Hepatocyte (in vitro differentiated cells): ENCODE data around the gene NXPH1. TPM values are rescaled to one million over a fixed set of nuclear protein-coding genes. Genes with fewer than 3 reads are reported as not detected.

Source experiments
- DNase-seq: peaks from one replicate; pipeline ENCODE4 v3.0.0-alpha.2; 2016; ENCODE audit warnings: low spot score
- H2AFZ ChIP-seq: fragments of 200-600 bp; sonication (generic); 2 replicates; pipeline ENCODE4 v1.6.0; 2016; ENCODE audit warnings: antibody characterized with exemption, mild to moderate bottlenecking
- H3K27ac ChIP-seq: fragments of 200-600 bp; sonication (generic); 2 replicates; pipeline ENCODE4 v1.5.1; 2016; ENCODE audit warnings: mild to moderate bottlenecking
- H3K27me3 ChIP-seq: fragments of 200-600 bp; sonication (generic); 2 replicates; pipeline ENCODE4 v1.6.1; 2016
- H3K36me3 ChIP-seq: fragments of 200-600 bp; sonication (generic); replicated peaks from 2 replicates; pipeline ENCODE4 v1.5.1; 2016; ENCODE audit warnings: low read depth; ENCODE audit not compliant: insufficient read depth
- H3K4me1 ChIP-seq: fragments of 200-600 bp; sonication (generic); 2 replicates; pipeline ENCODE4 v1.5.1; 2016; ENCODE audit warnings: mild to moderate bottlenecking, moderate library complexity; ENCODE audit not compliant: insufficient read depth
- H3K4me2 ChIP-seq: fragments of 200-600 bp; sonication (generic); 2 replicates; pipeline ENCODE4 v1.6.0; 2016
- H3K4me3 ChIP-seq: fragments of 200-600 bp; sonication (generic); 2 replicates; pipeline ENCODE4 v1.5.1; 2016; ENCODE audit warnings: mild to moderate bottlenecking
- H3K79me2 ChIP-seq: fragments of 200-600 bp; sonication (generic); 2 replicates; pipeline ENCODE4 v1.6.0; 2017; ENCODE audit warnings: mild to moderate bottlenecking
- H3K9me2 ChIP-seq: fragments of 200-600 bp; sonication (generic); replicated peaks from 2 replicates; pipeline ENCODE4 v1.6.0; 2017; ENCODE audit warnings: mild to moderate bottlenecking; ENCODE audit not compliant: insufficient read depth
- H3K9me3 ChIP-seq: fragments of 200-600 bp; sonication (generic); 2 replicates; pipeline ENCODE4 v1.5.1; 2016; ENCODE audit warnings: low read depth, mild to moderate bottlenecking
- H4K20me1 ChIP-seq: fragments of 200-600 bp; sonication (generic); 2 replicates; pipeline ENCODE4 v1.6.0; 2016; ENCODE audit warnings: mild to moderate bottlenecking; ENCODE audit not compliant: insufficient read depth, poor library complexity, severe bottlenecking
- CTCF ChIP-seq: fragments of 200-600 bp; sonication (generic); IDR thresholded peaks from 2 replicates; pipeline ENCODE4 v1.5.1; 2016; ENCODE audit warnings: antibody characterized with exemption, mild to moderate bottlenecking; ENCODE audit not compliant: poor library complexity
- EZH2 ChIP-seq: fragments of 200-600 bp; sonication (generic); IDR thresholded peaks from 2 replicates; pipeline ENCODE4 v1.6.1; 2016; ENCODE audit warnings: antibody characterized with exemption, mild to moderate bottlenecking, borderline replicate concordance
- EZH2phosphoT487 ChIP-seq: fragments of 200-600 bp; sonication (generic); IDR thresholded peaks from one replicate; pipeline ENCODE4 v1.6.1; 2018; ENCODE audit warnings: antibody characterized with exemption, mild to moderate bottlenecking, low read depth, moderate library complexity; ENCODE audit not compliant: unreplicated experiment, severe bottlenecking
- WGBS: methylation state at CpG from one replicate; pipeline ENCODE4 v1.1.6; 2016; ENCODE audit warnings: low lambda C conversion rate; ENCODE audit errors: missing lambda C conversion rate; 5-methylcytosine and 5-hydroxymethylcytosine counted together
- polyA plus RNA-seq: library from polyadenylated mRNA; unstranded; fragments of >200 nt; fragmentation: Nextera tagmentation; extraction: Ambion mirVana; gene quantifications from 2 replicates; pipeline ENCODE4 v1.2.1, GENCODE V29; 2016
- total RNA-seq: library from RNA; depleted of rRNA; stranded (reverse); fragments of >200 nt; gene quantifications from 2 replicates; pipeline ENCODE4 v1.2.3, GENCODE V29; 2014

The NXPH1 gene
- total and polyA plus RNA-seq, 2 experiments from 2014 or later, result not detected

GRCh38 chr7:8591289-8591688 is 157.9 kb downstream of the NXPH1 start:
- H3K4me3 ChIP-seq, result no peak overlapping the region

GRCh38 chr7:8592167-8592566 is 158.8 kb downstream of the NXPH1 start:
- no peak overlapping the region for H3K27ac ChIP-seq
- H3K36me3 ChIP-seq, result no peaks in the 10 kb centered on the region
- no peaks in the 10 kb centered on the region for H3K27me3 ChIP-seq
- H3K9me2 ChIP-seq, result no peaks in the 10 kb centered on the region
- no peak overlapping the region for H3K4me3 ChIP-seq
- H3K9me3 ChIP-seq, result no peaks in the 10 kb centered on the region
- H4K20me1 ChIP-seq, result no peaks in the 10 kb centered on the region
- no peak for DNase-seq
- H3K79me2 ChIP-seq, result no peaks in the 10 kb centered on the region
- no peak overlapping the region for H2AFZ ChIP-seq
- H3K4me1 ChIP-seq, result peaks cover 6% of the 10 kb centered on the region
- H3K4me2 ChIP-seq, result no peak overlapping the region
- WGBS, result 42% methylated on average over 2 of the region's 2 CpGs
- TF ChIP-seq EZH2, result no peak
- no peak for TF ChIP-seq EZH2phosphoT487
- no peak for TF ChIP-seq CTCF

More at GRCh38 chr7:8591289-8591688, 157.9 kb downstream of the NXPH1 start:
- H3K4me1 ChIP-seq, result peaks cover 6% of the 10 kb centered on the region
- H3K79me2 ChIP-seq, result no peaks in the 10 kb centered on the region
- no peaks in the 10 kb centered on the region for H3K36me3 ChIP-seq
- no peaks in the 10 kb centered on the region for H3K27me3 ChIP-seq
- no peak overlapping the region for H3K27ac ChIP-seq
- no peak overlapping the region for H2AFZ ChIP-seq
- no peak for DNase-seq
- no peak overlapping the region for H3K4me2 ChIP-seq
- H3K9me3 ChIP-seq, result no peaks in the 10 kb centered on the region
- no peaks in the 10 kb centered on the region for H4K20me1 ChIP-seq
- TF ChIP-seq EZH2, result no peak
- no peak for TF ChIP-seq EZH2phosphoT487
- TF ChIP-seq CTCF, result no peak
- H3K9me2 ChIP-seq, result no peaks in the 10 kb centered on the region

- TF ChIP-seq CTCF (no peak), EZH2phosphoT487 (no peak), EZH2 (no peak)
- no peaks in the 10 kb centered on the region for H3K36me3 ChIP-seq
- no peak overlapping the region for H2AFZ ChIP-seq
- H3K27me3 ChIP-seq, result no peaks in the 10 kb centered on the region
- H3K27ac ChIP-seq, result no peak overlapping the region
- no peak overlapping the region for H3K4me2 ChIP-seq
- no peaks in the 10 kb centered on the region for H4K20me1 ChIP-seq
- 16% methylated on average over 5 of the region's 5 CpGs for WGBS
- H3K4me3 ChIP-seq, result no peak overlapping the region
- peaks cover 6% of the 10 kb centered on the region for H3K4me1 ChIP-seq
- no peaks in the 10 kb centered on the region for H3K9me2 ChIP-seq
- no peaks in the 10 kb centered on the region for H3K9me3 ChIP-seq
- H3K79me2 ChIP-seq, result no peaks in the 10 kb centered on the region
- no peak for DNase-seq
Observed at GRCh38 chr7:8594115-8594514, 160.7 kb downstream of the NXPH1 start.

GRCh38 chr7:8597565-8597964 is 164.2 kb downstream of the NXPH1 start:
- H3K4me3 ChIP-seq, result no peak overlapping the region
- 55% methylated on average over 3 of the region's 3 CpGs for WGBS
- TF ChIP-seq CTCF (no peak), EZH2phosphoT487 (no peak), EZH2 (no peak)
- H3K79me2 ChIP-seq, result no peaks in the 10 kb centered on the region
- no peaks in the 10 kb centered on the region for H3K36me3 ChIP-seq
- no peaks in the 10 kb centered on the region for H3K9me3 ChIP-seq
- no peaks in the 10 kb centered on the region for H4K20me1 ChIP-seq
- H2AFZ ChIP-seq, result no peak overlapping the region
- no peaks in the 10 kb centered on the region for H3K27me3 ChIP-seq
- H3K4me1 ChIP-seq, result peaks cover 2% of the 10 kb centered on the region
- H3K4me2 ChIP-seq, result no peak overlapping the region
- no peak overlapping the region for H3K27ac ChIP-seq
- no peaks in the 10 kb centered on the region for H3K9me2 ChIP-seq
- DNase-seq, result no peak
